HG02678 (cell line): ENCODE data around the gene UNC5A.

Experiments
- ATAC-seq: cut with Tn5 transposase; IDR thresholded peaks from one replicate; pipeline ENCODE4 v1.9.1; 2021; ENCODE audit warnings: mild to moderate bottlenecking, moderate library complexity; ENCODE audit not compliant: unreplicated experiment

UNC5A gene

DNA sequence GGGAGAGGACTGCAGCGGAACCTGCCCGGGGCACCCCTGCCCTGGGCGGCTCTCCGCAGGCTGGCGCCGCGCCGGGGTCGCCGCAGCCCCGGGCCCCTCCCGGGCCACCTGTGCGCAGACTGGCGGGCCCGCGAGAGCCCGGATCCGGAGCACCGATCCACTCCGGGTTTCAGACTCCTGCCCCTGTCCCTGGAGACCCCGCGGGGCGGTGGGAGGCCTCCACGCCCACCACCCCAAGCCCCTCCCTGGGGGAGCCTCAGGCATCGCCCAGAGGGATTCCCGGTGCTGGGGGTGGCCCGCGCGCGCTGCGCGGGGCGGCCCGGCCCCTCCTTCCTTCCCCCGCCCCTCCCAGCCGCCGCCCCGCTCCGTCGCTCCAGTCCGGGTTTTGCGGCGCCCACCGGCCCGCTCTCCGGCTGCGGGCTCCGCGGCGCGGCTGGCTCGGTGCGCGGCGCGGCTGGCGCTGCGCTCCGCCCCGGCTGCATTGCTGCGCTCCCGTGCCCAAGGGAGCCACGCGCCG lies at the start of gene UNC5A:
TSS of gene UNC5A (plus strand) at position 479 of the 517 bp plus-strand sequence. CDS start 192 bp downstream, outside the sequence.
- peak; percentile 52 for ATAC-seq

DNA sequence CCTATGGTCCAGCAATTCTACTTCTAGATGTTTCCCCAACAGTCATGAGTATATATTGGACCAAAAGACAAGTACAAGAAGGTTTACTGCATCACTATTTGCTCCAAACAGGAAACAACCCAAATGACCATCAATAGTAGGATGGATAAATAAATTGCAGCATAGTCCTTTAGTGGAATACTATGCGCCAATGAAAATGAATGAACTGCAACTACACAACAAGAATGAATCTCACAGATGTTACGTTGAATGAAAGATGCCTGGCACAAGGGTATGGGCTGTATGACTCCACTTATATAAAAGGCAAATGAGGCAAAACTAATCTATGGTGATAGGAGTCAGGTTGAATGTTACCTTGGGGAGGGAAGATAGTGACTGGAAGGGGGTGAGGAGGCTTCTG lies 48.6 kb upstream of the UNC5A start:
- no peak for ATAC-seq

GRCh38 chr5:176762489-176762888 lies 47.9 kb upstream of the UNC5A start:
- ATAC-seq, result no peak

- ATAC-seq, result no peak
These were observed 44.7 kb upstream of the UNC5A start for GRCh38 chr5:176765687-176766086.

DNA sequence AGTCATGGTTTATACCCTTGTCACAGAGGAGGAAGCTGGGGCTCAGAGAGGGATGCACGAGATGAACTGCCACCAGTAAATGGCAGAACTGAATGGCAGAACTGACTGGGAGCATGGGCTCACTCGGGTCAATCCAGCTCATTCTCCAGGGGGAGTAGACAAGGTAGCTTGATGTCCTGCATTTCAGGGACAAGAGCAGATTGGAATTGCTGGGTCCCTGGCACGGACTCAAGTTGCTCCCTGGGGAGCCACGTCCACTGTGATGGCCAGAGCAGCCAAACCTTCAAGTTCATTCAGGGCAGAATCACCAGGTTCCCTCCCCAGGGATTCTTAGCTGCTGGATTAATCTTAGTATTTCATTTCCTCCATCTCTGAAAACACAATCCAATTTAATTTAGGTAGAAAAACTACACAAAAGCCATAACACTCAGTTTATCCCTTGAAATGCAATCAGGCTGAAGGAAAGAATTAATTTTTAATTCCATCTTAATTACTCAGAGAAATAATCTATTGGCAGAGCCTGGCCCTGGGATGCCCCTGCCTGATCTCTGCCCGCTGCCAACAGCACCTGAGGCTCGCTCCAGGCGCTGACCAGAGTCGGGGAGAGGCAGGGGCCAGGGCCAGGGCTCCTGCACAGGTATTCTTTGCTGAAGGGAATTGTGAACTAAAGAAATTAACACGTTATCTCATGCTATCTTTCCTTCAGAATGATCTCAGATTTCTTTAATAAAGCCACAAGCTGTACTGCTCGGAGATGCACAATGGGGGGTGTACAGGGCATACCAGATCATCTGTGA lies 42.0 kb upstream of the UNC5A start:
- ATAC-seq, result no peak

DNA sequence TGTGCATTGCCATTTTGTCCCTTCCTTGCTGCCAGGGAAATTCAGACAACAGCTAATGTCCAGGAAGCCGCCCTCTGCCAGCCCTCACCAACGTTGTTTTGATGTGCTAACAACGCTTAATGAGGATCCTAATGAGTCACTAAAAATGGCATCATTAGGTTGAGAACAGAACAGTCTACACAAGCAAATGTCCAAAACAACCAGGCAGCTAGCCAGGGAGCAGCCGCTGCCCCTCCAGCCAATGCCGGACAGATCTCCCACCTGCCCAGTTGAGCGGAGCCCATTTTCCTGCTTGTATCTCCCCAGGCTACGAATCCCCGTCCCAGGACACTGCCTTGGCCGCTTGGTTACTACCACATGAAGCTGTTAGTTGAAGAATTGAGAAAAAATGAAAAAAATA lies 40.4 kb upstream of the UNC5A start:
- no peak for ATAC-seq

GRCh38 chr5:176770431-176770830 lies 39.9 kb upstream of the UNC5A start:
- ATAC-seq, result no peak

GRCh38 chr5:176771102-176771845 lies 39.1 kb upstream of the UNC5A start:
- no peak for ATAC-seq

GRCh38 chr5:176772271-176773210 lies 37.8 kb upstream of the UNC5A start:
- ATAC-seq, result no peak

DNA sequence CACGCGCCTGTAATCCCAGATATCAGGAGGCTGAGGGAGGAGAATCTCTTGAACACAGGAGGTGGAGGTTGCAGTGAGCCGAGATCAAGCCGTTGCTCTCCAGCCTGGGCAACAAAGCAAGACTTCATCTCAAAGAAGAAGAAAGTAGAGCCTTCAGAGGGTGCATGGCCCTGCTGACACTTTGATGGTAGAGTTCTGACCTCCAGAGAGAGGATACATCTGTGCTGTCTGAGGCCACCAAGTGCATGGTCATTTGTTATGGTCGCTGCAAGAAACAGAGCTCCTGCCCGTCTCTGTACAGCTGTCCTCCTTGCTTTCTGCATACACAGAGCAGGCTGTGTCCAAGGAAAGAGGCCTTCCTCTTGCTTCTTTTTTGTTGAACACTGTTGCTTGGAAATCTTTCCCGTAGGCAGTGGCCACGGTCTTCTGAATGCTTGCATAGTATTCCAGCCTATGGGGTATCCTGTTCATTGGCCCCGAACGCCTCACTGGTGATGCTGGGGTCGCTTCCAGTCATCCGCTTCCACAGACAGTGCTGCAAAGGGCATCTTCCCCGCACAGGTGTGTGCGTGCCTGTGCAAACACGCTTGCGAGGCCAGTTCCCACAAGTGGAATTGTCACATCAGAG lies 36.8 kb upstream of the UNC5A start:
- ATAC-seq, result no peak

GRCh38 chr5:176774216-176775171 lies 35.9 kb upstream of the UNC5A start:
- no peak for ATAC-seq

- no peak for ATAC-seq
These were observed 35.0 kb upstream of the UNC5A start for GRCh38 chr5:176775409-176775808.

- no peak for ATAC-seq
These were observed 34.1 kb upstream of the UNC5A start for GRCh38 chr5:176776141-176776865.

- no peak for ATAC-seq
These were observed 33.4 kb upstream of the UNC5A start for GRCh38 chr5:176776916-176777315.

- no peak for ATAC-seq
These were observed 31.4 kb upstream of the UNC5A start for GRCh38 chr5:176778921-176779465.

DNA sequence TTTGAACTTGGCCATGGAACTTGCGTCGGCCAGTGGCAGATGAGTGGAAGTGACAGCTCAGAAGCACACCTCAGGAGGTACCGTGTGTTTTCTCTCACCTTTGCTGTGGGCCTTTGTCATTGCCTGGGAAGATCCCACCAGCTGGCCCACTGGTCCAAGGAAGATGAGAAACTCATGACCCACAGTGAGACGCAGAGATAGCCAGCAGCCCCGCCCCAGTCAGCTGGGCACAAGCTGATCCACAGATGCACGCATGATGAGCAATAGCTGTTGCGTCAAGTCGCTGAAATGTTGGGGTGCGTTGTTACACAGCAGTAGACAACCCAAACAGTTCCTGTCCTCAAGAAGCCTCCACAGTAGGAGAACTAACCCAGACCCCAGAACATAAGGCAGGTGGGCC lies 30.8 kb upstream of the UNC5A start:
- no peak for ATAC-seq

GRCh38 chr5:176780176-176781053 lies 29.9 kb upstream of the UNC5A start:
- ATAC-seq, result no peak

DNA sequence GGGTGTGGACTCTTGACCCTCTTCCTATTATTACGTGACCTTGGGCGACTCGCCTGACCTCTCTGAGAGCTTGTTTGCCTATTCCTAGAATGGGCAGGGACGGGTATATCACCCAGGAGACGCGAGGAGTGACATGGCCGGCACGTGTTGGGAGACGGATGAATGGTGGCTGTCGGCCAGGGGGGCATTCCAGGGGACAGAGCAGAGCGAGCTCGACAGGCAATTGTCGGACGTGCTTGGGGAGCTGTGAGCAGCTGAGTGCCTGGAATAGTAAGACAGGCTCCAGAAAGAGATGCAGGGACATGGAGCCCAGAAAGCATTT lies 29.3 kb upstream of the UNC5A start:
- no peak for ATAC-seq
